Neuronal stem cell (in vitro differentiated cells): ENCODE data around the gene LTBP2.

Source experiments
- DNase-seq: peaks from one replicate; pipeline ENCODE4 v3.0.0-alpha.2; 2013; ENCODE audit warnings: low spot score
- H2AFZ ChIP-seq: one replicate; pipeline ENCODE4 v1.6.1; 2013; ENCODE audit warnings: mild to moderate bottlenecking, low read length, inconsistent platforms
- H2AK5ac ChIP-seq: 2 replicates; pipeline ENCODE4 v1.6.1; 2013; ENCODE audit warnings: low read depth, mild to moderate bottlenecking, inconsistent platforms, low read length, moderate library complexity, mixed read lengths
- H2BK120ac ChIP-seq: 2 replicates; pipeline ENCODE4 v1.6.1; 2013; ENCODE audit warnings: low read depth, mild to moderate bottlenecking, inconsistent platforms, low read length, moderate library complexity, mixed read lengths
- H2BK12ac ChIP-seq: one replicate; pipeline ENCODE4 v1.6.1; 2013; ENCODE audit warnings: low read length, inconsistent platforms
- H2BK15ac ChIP-seq: 2 replicates; pipeline ENCODE4 v1.6.1; 2013; ENCODE audit warnings: mild to moderate bottlenecking, low read length, inconsistent platforms, mixed read lengths
- H2BK5ac ChIP-seq: one replicate; pipeline ENCODE4 v1.6.1; 2013; ENCODE audit warnings: inconsistent platforms, mild to moderate bottlenecking, low read length, moderate library complexity
- H3K14ac ChIP-seq: one replicate; pipeline ENCODE4 v1.6.1; 2013; ENCODE audit warnings: low read length, inconsistent platforms
- H3K18ac ChIP-seq: 2 replicates; pipeline ENCODE4 v1.6.1; 2013; ENCODE audit warnings: low read length, inconsistent platforms
- H3K23ac ChIP-seq: 2 replicates; pipeline ENCODE4 v1.6.1; 2013; ENCODE audit warnings: low read depth, mild to moderate bottlenecking, mixed read lengths, low read length, inconsistent platforms; ENCODE audit not compliant: poor library complexity
- H3K27ac ChIP-seq: replicated peaks from 3 replicates; pipeline ENCODE4 v1.5.1; 2013; ENCODE audit warnings: low read length, inconsistent platforms
- H3K27me3 ChIP-seq, 3 experiments: 2 replicates each; pipeline ENCODE4 v1.6.1; 2013; ENCODE audit warnings: low read length in 3 of 3, mild to moderate bottlenecking in 2 of 3, inconsistent platforms in 1 of 3, low read depth in 1 of 3, mixed read lengths in 1 of 3, moderate library complexity in 1 of 3; ENCODE audit not compliant: control insufficient read depth in 3 of 3, insufficient read depth in 3 of 3
- H3K36me3 ChIP-seq, 2 donors: replicated peaks in 1 of 2; 2 replicates each; pipeline ENCODE4 v1.6.1; 2013; ENCODE audit warnings: low read length in 2 of 2; ENCODE audit not compliant: control insufficient read depth in 2 of 2, insufficient read depth in 2 of 2
- H3K4ac ChIP-seq: 2 replicates; pipeline ENCODE4 v1.6.1; 2013; ENCODE audit warnings: inconsistent platforms, mild to moderate bottlenecking, low read length, moderate library complexity
- H3K4me1 ChIP-seq, 2 donors: 1 replicate in 1 of 2; 2 replicates in 1 of 2; pipeline ENCODE4 v1.6.1; 2013; ENCODE audit warnings: low read length in 2 of 2, low read depth in 1 of 2; ENCODE audit not compliant: control insufficient read depth in 2 of 2, insufficient read depth in 1 of 2
- H3K4me2 ChIP-seq: one replicate; pipeline ENCODE4 v1.6.1; 2013; ENCODE audit warnings: mild to moderate bottlenecking, low read length, inconsistent platforms; ENCODE audit not compliant: insufficient read depth, poor library complexity, severe bottlenecking
- H3K4me3 ChIP-seq, 2 donors: 2 replicates each; pipeline ENCODE4 v1.5.1; 2013; ENCODE audit warnings: low read length in 2 of 2, mild to moderate bottlenecking in 2 of 2, inconsistent platforms in 1 of 2, moderate library complexity in 1 of 2
- H3K79me1 ChIP-seq: one replicate; pipeline ENCODE4 v1.6.1; 2013; ENCODE audit warnings: low read depth, mild to moderate bottlenecking, inconsistent platforms, low read length, moderate library complexity
- H3K9ac ChIP-seq: one replicate; pipeline ENCODE4 v1.6.1; 2013; ENCODE audit warnings: mild to moderate bottlenecking, low read depth, low read length, inconsistent platforms; ENCODE audit not compliant: poor library complexity
- H3K9me3 ChIP-seq, 2 donors: replicated peaks in 1 of 2; 2 replicates each; pipeline versions ENCODE3 to v1.6.1; 2013; ENCODE audit warnings: low read length in 2 of 2, mild to moderate bottlenecking in 2 of 2, inconsistent platforms in 1 of 2, low read depth in 1 of 2, mixed read lengths in 1 of 2, moderate library complexity in 1 of 2; ENCODE audit not compliant: control insufficient read depth in 2 of 2, insufficient read depth in 1 of 2
- H4K8ac ChIP-seq: one replicate; pipeline ENCODE4 v1.6.1; 2013; ENCODE audit warnings: low read depth, mild to moderate bottlenecking, inconsistent platforms, low read length, moderate library complexity
- H4K91ac ChIP-seq: one replicate; pipeline ENCODE4 v1.6.1; 2013; ENCODE audit warnings: low read length, low read depth, mild to moderate bottlenecking, inconsistent platforms; ENCODE audit not compliant: poor library complexity
- WGBS, 2 donors: extraction: QIAGEN DNeasy Blood & Tissue Kit; methylation state at CpG; one replicate each; pipeline ENCODE4 v1.1.7; 2013; ENCODE audit warnings: missing lambda C conversion rate in 2 of 2, mixed read lengths in 1 of 2; ENCODE audit not compliant: insufficient read length in 2 of 2, insufficient replicate concordance in 1 of 2; ENCODE audit errors: extremely low coverage in 2 of 2; 5-methylcytosine and 5-hydroxymethylcytosine counted together

LTBP2 gene

GRCh38 chr14:74509587-74510222 lies 102.3 kb downstream of the LTBP2 start:
- no peak overlapping the region for H3K4me2 ChIP-seq
- H2BK120ac ChIP-seq: no peak overlapping the region
- peak overlapping the region; percentile 75 for H2AFZ ChIP-seq
- DNase-seq: no peak
- peak overlapping the region; percentile 94 for H3K18ac ChIP-seq
- H3K27me3 ChIP-seq: no peaks in the 10 kb centered on the region
- no peak overlapping the region for H3K23ac ChIP-seq
- H3K4me3 ChIP-seq: no peak overlapping the region
- peak overlapping the region; percentile 76 for H3K14ac ChIP-seq
- H3K9ac ChIP-seq: peak overlapping the region; percentile 39
- peaks cover 30 to 34% of the 10 kb centered on the region in 2 donors for H3K4me1 ChIP-seq
- H3K9me3 ChIP-seq: no peaks in the 10 kb centered on the region
- peak overlapping the region; percentile 95 for H2BK15ac ChIP-seq
- H2BK12ac ChIP-seq: peak overlapping the region; percentile 96
- peak overlapping the region; percentile 99 for H2AK5ac ChIP-seq
- H3K27ac ChIP-seq: peak overlapping the region; percentile 72
- WGBS, 2 donors: no CpG with 5 or more reads among the region's 10 CpGs
- no peaks in the 10 kb centered on the region for H3K79me1 ChIP-seq
- no peak overlapping the region for H4K8ac ChIP-seq
- peak overlapping the region; percentile 68 for H3K4ac ChIP-seq
- no peaks in the 10 kb centered on the region for H3K36me3 ChIP-seq
- peak overlapping the region; percentile 76 for H2BK5ac ChIP-seq
- no peak overlapping the region for H4K91ac ChIP-seq

- Histone ChIP-seq H3K23ac (peak overlapping the region; percentile 62), H3K4me3 (no peak overlapping the region), H4K8ac (peak overlapping the region; percentile 98), H3K4ac (no peak overlapping the region), H3K4me1 (peaks cover 22 to 32% of the 10 kb centered on the region in 2 donors), H2AK5ac (peak overlapping the region; percentile 97), H2BK12ac (peak overlapping the region; percentile 96), H3K14ac (peak overlapping the region; percentile 85), H2AFZ (no peak overlapping the region), H3K27ac (no peak overlapping the region), H2BK15ac (peak overlapping the region; percentile 95), H4K91ac (peak overlapping the region; percentile 67), H3K9me3 (no peaks in the 10 kb centered on the region), H2BK5ac (peak overlapping the region; percentile 76), H3K36me3 (no peaks in the 10 kb centered on the region), H3K79me1 (no peaks in the 10 kb centered on the region), H3K18ac (peak overlapping the region; percentile 91), H3K9ac (peak overlapping the region; percentile 22), H3K4me2 (no peak overlapping the region), H3K27me3 (no peaks in the 10 kb centered on the region), H2BK120ac (peak overlapping the region; percentile 14)
- WGBS, 2 donors: no CpG with 5 or more reads among the region's 13 CpGs
- no peak for DNase-seq
Measured at GRCh38 chr14:74508844-74509428, 103.1 kb downstream of the LTBP2 start.

GRCh38 chr14:74508292-74508731 lies 103.7 kb downstream of the LTBP2 start:
- Histone ChIP-seq H3K79me1 (no peaks in the 10 kb centered on the region), H3K4me1 (peaks cover 20 to 32% of the 10 kb centered on the region in 2 donors), H3K36me3 (no peaks in the 10 kb centered on the region), H4K8ac (peak overlapping the region; percentile 98), H3K23ac (peak overlapping the region; percentile 62), H3K27me3 (no peaks in the 10 kb centered on the region), H3K18ac (peak overlapping the region; percentile 91), H2AK5ac (peak overlapping the region; percentile 97), H3K9me3 (no peaks in the 10 kb centered on the region), H2BK12ac (peak overlapping the region; percentile 96), H3K4me2 (no peak overlapping the region), H2BK5ac (no peak overlapping the region), H3K4ac (no peak overlapping the region), H3K4me3 (no peak overlapping the region), H3K9ac (no peak overlapping the region), H3K27ac (no peak overlapping the region), H2BK15ac (peak overlapping the region; percentile 95), H3K14ac (peak overlapping the region; percentile 85), H2AFZ (no peak overlapping the region), H4K91ac (peak overlapping the region; percentile 67), H2BK120ac (peak overlapping the region; percentile 14)
- WGBS, 2 donors: no CpG with 5 or more reads among the region's 15 CpGs
- no peak for DNase-seq

- H2BK120ac ChIP-seq: no peak overlapping the region
- no CpG with 5 or more reads among the region's 5 CpGs for WGBS, 2 donors
- H3K23ac ChIP-seq: no peak overlapping the region
- no peaks in the 10 kb centered on the region for H3K27me3 ChIP-seq
- H3K4me2 ChIP-seq: no peak overlapping the region
- H3K9me3 ChIP-seq: no peaks in the 10 kb centered on the region
- H3K4me3 ChIP-seq: no peak overlapping the region
- H3K36me3 ChIP-seq: no peaks in the 10 kb centered on the region
- H3K14ac ChIP-seq: no peak overlapping the region
- no peak overlapping the region for H3K4ac ChIP-seq
- no peak overlapping the region for H4K8ac ChIP-seq
- no peak overlapping the region for H3K18ac ChIP-seq
- H3K4me1 ChIP-seq: peaks cover 20 to 32% of the 10 kb centered on the region in 2 donors
- H2BK12ac ChIP-seq: no peak overlapping the region
- H3K79me1 ChIP-seq: no peaks in the 10 kb centered on the region
- H4K91ac ChIP-seq: no peak overlapping the region
- H3K9ac ChIP-seq: no peak overlapping the region
- no peak overlapping the region for H2AFZ ChIP-seq
- no peak for DNase-seq
- H3K27ac ChIP-seq: no peak overlapping the region
- H2BK5ac ChIP-seq: no peak overlapping the region
- peak overlapping the region; percentile 97 for H2AK5ac ChIP-seq
- no peak overlapping the region for H2BK15ac ChIP-seq
Measured at GRCh38 chr14:74507840-74508239, 104.2 kb downstream of the LTBP2 start.
